CD4-positive, alpha-beta T cell (primary cell): ENCODE measurements around the gene ARL10. TPM values are rescaled to one million over a fixed set of nuclear protein-coding genes. Genes with fewer than 3 reads are reported as not detected.

ENCODE experiments used
- ATAC-seq: fragments of 200-7000 bp; cut with Tn5 transposase; one replicate; pipeline ENCODE4 v1.10.0; 2022; ENCODE audit warnings: mild to moderate bottlenecking; ENCODE audit not compliant: poor library complexity
- CTCF ChIA-PET: fragments of 350-600 bp; sonication (Branson Sonifier 250); formaldehyde crosslinking; loops from one replicate; lab custom pipeline; 2021; ENCODE audit warnings: antibody characterized with exemption, inconsistent platforms; lab: Charles Lee
- POLR2A ChIA-PET: fragments of 350-600 bp; sonication (Branson Sonifier 250); formaldehyde crosslinking; loops from one replicate; lab custom pipeline; 2021; ENCODE audit warnings: antibody characterized with exemption, inconsistent platforms; lab: Charles Lee
- DNase-seq, 14 experiments: peaks; one replicate each; pipeline ENCODE4 v3.0.0-alpha.2; 2013 to 2020; ENCODE audit warnings: mixed read lengths in 2 of 14
- H3K27ac ChIP-seq, 2 donors: one replicate each; pipeline versions ENCODE4 v1.5.1 to v1.7.0; 2013; ENCODE audit warnings: low read length in 2 of 2, low read depth in 1 of 2, mild to moderate bottlenecking in 1 of 2
- H3K27me3 ChIP-seq, 2 experiments: 1 replicate in 1 of 2; 2 replicates in 1 of 2; pipeline versions ENCODE4 v1.6.1 to v1.7.0; 2013; ENCODE audit warnings: low read length in 2 of 2, control low read depth in 1 of 2, mild to moderate bottlenecking in 1 of 2, moderate library complexity in 1 of 2; ENCODE audit not compliant: insufficient read depth in 2 of 2, control insufficient read depth in 1 of 2
- H3K36me3 ChIP-seq: one replicate; pipeline ENCODE4 v1.6.1; 2013; ENCODE audit warnings: low read length, control low read depth; ENCODE audit not compliant: insufficient read depth
- H3K4me1 ChIP-seq: one replicate; pipeline ENCODE4 v1.6.1; 2013; ENCODE audit warnings: low read length, control low read depth; ENCODE audit not compliant: insufficient read depth
- H3K4me3 ChIP-seq: one replicate; pipeline ENCODE4 v1.5.1; 2013; ENCODE audit warnings: mild to moderate bottlenecking, low read length, moderate library complexity
- H3K9me3 ChIP-seq, 2 experiments: 1 replicate in 1 of 2; 2 replicates in 1 of 2; pipeline versions ENCODE4 v1.6.1 to v1.7.0; 2013; ENCODE audit warnings: low read length in 2 of 2, mild to moderate bottlenecking in 2 of 2, control low read depth in 1 of 2, moderate library complexity in 1 of 2; ENCODE audit not compliant: control insufficient read depth in 1 of 2, insufficient read depth in 1 of 2
- H3K27ac Mint-ChIP-seq: one replicate; pipeline ENCODE4 v1.8.0; 2020; ENCODE audit warnings: mixed read lengths
- H3K27me3 Mint-ChIP-seq: one replicate; pipeline ENCODE4 v1.8.0; 2021; ENCODE audit warnings: mixed read lengths
- H3K36me3 Mint-ChIP-seq: one replicate; pipeline ENCODE4 v1.8.0; 2021; ENCODE audit warnings: low read depth, mixed read lengths
- H3K4me1 Mint-ChIP-seq: one replicate; pipeline ENCODE4 v1.8.0; 2021; ENCODE audit warnings: low read depth, mixed read lengths
- H3K4me3 Mint-ChIP-seq: one replicate; pipeline ENCODE4 v1.8.0; 2020; ENCODE audit warnings: mild to moderate bottlenecking, mixed read lengths
- H3K9me3 Mint-ChIP-seq: one replicate; pipeline ENCODE4 v1.8.0; 2020; ENCODE audit warnings: mixed read lengths
- CTCF ChIP-seq: fragments of 200-600 bp; IDR thresholded peaks from one replicate; pipeline ENCODE4 v1.8.0; 2022; ENCODE audit warnings: antibody characterized with exemption, mild to moderate bottlenecking
- intact Hi-C, 2 experiments: fragments of 100-400 bp; cut with DNase I in 1 of 2; cut with micrococcal nuclease in 1 of 2; formaldehyde crosslinking; loops; one replicate each; pipeline versions ENCODE4 v1.15.1 to v1.9.0; 2023 to 2025; cut with DNase I, micrococcal nuclease
- total RNA-seq, 174 experiments: library from RNA in 2 of 174; stranded (reverse) in 2 of 174; gene quantifications; one replicate each; pipeline ENCODE4 v1.2.3 and lab custom pipeline; 2021 to 2026

The ARL10 gene
- total RNA-seq, 2 experiments from 2014 or later: 3.2 to 4.4 TPM

GRCh38 chr5:176425138-176425537, 59.9 kb downstream of the ARL10 start:
- H3K9me3 ChIP-seq: peaks cover 0 to 3% of the 10 kb centered on the region in 2 experiments
- H3K4me1 ChIP-seq: no peaks in the 10 kb centered on the region
- ATAC-seq: no peak
- H3K27ac ChIP-seq: no peak overlapping the region
- H3K27ac Mint-ChIP-seq: no peak overlapping the region
- H3K27me3 ChIP-seq: no peaks in the 10 kb centered on the region
- peaks cover 5% of the 10 kb centered on the region for H3K27me3 Mint-ChIP-seq
- intact Hi-C loops: no loop called here
- ChIA-PET POLR2A (no interaction called here), CTCF (interaction anchor here (0.6 to 2.3 kb wide), 2 partner anchors 8 to 69 kb away, joined by 3 to 6 read pairs; partner anchors contain the start of gene CLTB)
- no peaks in the 10 kb centered on the region for H3K36me3 ChIP-seq
- H3K36me3 Mint-ChIP-seq: no peaks in the 10 kb centered on the region
- no peak overlapping the region for H3K4me3 ChIP-seq
- no peaks in the 10 kb centered on the region for H3K9me3 Mint-ChIP-seq
- no peak overlapping the region for H3K4me3 Mint-ChIP-seq
- no peak for DNase-seq
- no peak for TF ChIP-seq CTCF
- H3K4me1 Mint-ChIP-seq: no peaks in the 10 kb centered on the region

DNA sequence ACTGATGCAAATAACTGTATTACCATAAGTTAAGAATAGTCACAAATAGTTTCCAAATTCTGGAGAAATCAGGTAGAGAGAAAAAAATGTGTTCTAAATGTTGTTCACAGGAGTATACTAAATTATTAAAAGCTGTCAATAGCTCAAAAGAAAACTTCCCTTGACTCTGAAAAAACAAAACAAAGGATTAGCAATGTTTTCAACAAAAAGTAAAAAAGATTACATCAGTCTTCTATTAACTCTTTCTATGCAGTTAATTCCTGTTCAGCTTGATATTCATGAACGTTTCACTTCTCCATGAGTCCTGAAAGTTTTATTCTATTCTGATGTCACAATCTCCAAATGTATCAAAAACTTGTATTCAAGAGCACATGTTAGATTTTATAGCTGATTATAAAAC, 60.5 kb downstream of the ARL10 start:
- no peak overlapping the region for H3K27ac Mint-ChIP-seq
- H3K36me3 Mint-ChIP-seq: no peaks in the 10 kb centered on the region
- Histone ChIP-seq H3K27ac (no peak overlapping the region), H3K4me1 (no peaks in the 10 kb centered on the region), H3K9me3 (peaks cover 0 to 3% of the 10 kb centered on the region in 2 experiments), H3K27me3 (no peaks in the 10 kb centered on the region), H3K4me3 (no peak overlapping the region), H3K36me3 (no peaks in the 10 kb centered on the region)
- DNase-seq (no peak), ATAC-seq (no peak)
- H3K4me1 Mint-ChIP-seq: no peaks in the 10 kb centered on the region
- ChIA-PET CTCF (interaction anchor here (1.4 to 2.3 kb wide), 2 partner anchors 9 to 117 kb away, joined by 3 to 6 read pairs; partner anchors contain the start of gene CLTB), POLR2A (no interaction called here)
- peaks cover 5% of the 10 kb centered on the region for H3K27me3 Mint-ChIP-seq
- no peak for TF ChIP-seq CTCF
- H3K4me3 Mint-ChIP-seq: no peak overlapping the region
- intact Hi-C loops: no loop called here
- H3K9me3 Mint-ChIP-seq: no peaks in the 10 kb centered on the region

- Histone ChIP-seq H3K9me3 (peaks cover 0 to 3% of the 10 kb centered on the region in 2 experiments), H3K36me3 (no peaks in the 10 kb centered on the region), H3K27ac (no peak overlapping the region), H3K27me3 (no peaks in the 10 kb centered on the region), H3K4me1 (no peaks in the 10 kb centered on the region), H3K4me3 (no peak overlapping the region)
- ChIA-PET POLR2A (no interaction called here), CTCF (interaction anchor here (1.4 to 2.3 kb wide), 2 partner anchors 10 to 116 kb away, joined by 3 to 6 read pairs; partner anchors contain the start of gene CLTB)
- Mint-ChIP-seq H3K4me1 (no peaks in the 10 kb centered on the region), H3K4me3 (no peak overlapping the region), H3K9me3 (no peaks in the 10 kb centered on the region), H3K27ac (no peak overlapping the region), H3K27me3 (peaks cover 5% of the 10 kb centered on the region), H3K36me3 (no peaks in the 10 kb centered on the region)
- DNase-seq: no peak
- no peak for ATAC-seq
- intact Hi-C loops: no loop called here
- no peak for TF ChIP-seq CTCF
Measured at GRCh38 chr5:176426876-176427275, 61.6 kb downstream of the ARL10 start.
